Fibroblast of peridontal ligament (primary cell): ENCODE measurements around the gene FOXN3.
"Not testable (repeated sequence)": the region's sequence is repeated elsewhere in the genome, so short reads cannot be mapped to it uniquely, and the experiment has no call there.

Experiments used
- DNase-seq: peaks from one replicate; pipeline ENCODE4 v3.0.0-alpha.2; 2010; ENCODE audit errors: extremely low read depth

Gene FOXN3

GRCh38 chr14:89228921-89229639 lies 188.0 kb downstream of the FOXN3 start:
- DNase-seq: no peak

GRCh38 chr14:89227496-89227836 lies 189.6 kb downstream of the FOXN3 start:
- no peak for DNase-seq

- no peak for DNase-seq
Observed at GRCh38 chr14:89226801-89227495, 190.1 kb downstream of the FOXN3 start.

- DNase-seq: no peak
Observed at GRCh38 chr14:89225607-89226006, 191.4 kb downstream of the FOXN3 start.

GRCh38 chr14:89221109-89221810 lies 195.8 kb downstream of the FOXN3 start:
- peak; percentile 88 for DNase-seq

GRCh38 chr14:89219051-89219450 lies 198.0 kb downstream of the FOXN3 start:
- no peak for DNase-seq

GRCh38 chr14:89217891-89218290 lies 199.1 kb downstream of the FOXN3 start:
- no peak for DNase-seq

GRCh38 chr14:89215531-89215930 lies 201.5 kb downstream of the FOXN3 start:
- peak; percentile 26 for DNase-seq

GRCh38 chr14:89215114-89215513 lies 201.9 kb downstream of the FOXN3 start:
- DNase-seq: no peak

- no peak for DNase-seq
Observed at GRCh38 chr14:89214221-89214965, 202.6 kb downstream of the FOXN3 start.

GRCh38 chr14:89212386-89213235 lies 204.4 kb downstream of the FOXN3 start:
- no peak for DNase-seq

- no peak for DNase-seq
Observed at GRCh38 chr14:89209558-89209957, 207.5 kb downstream of the FOXN3 start.

GRCh38 chr14:89207925-89208328 lies 209.1 kb downstream of the FOXN3 start:
- peak; percentile 35 for DNase-seq

- DNase-seq: peak; percentile 94
Observed at GRCh38 chr14:89206389-89207031, 210.5 kb downstream of the FOXN3 start.

- DNase-seq: no peak
Observed at GRCh38 chr14:89205137-89205740, 211.8 kb downstream of the FOXN3 start.

GRCh38 chr14:89202413-89203190 lies 214.4 kb downstream of the FOXN3 start:
- DNase-seq: no peak

GRCh38 chr14:89201645-89202044 lies 215.4 kb downstream of the FOXN3 start:
- no peak for DNase-seq

- not testable (repeated sequence) for DNase-seq
Observed at GRCh38 chr14:89199357-89199756, 217.7 kb downstream of the FOXN3 start.

- no peak for DNase-seq
Observed at GRCh38 chr14:89198544-89199329, 218.3 kb downstream of the FOXN3 start.
